Articular chondrocyte of knee joint (primary cell): Measurements from ENCODE around the gene DZIP3. TPM values are rescaled to one million over a fixed set of nuclear protein-coding genes. Genes with fewer than 3 reads are reported as not detected.

Source experiments
- small RNA-seq: library from RNA; depleted of rRNA; stranded (forward); fragments of <200 nt; gene quantifications from one replicate; pipeline ENCODE3, GENCODE V24; 2012
- total RNA-seq: library from RNA; depleted of rRNA; stranded (reverse); fragments of >200 nt; gene quantifications from 2 replicates; pipeline ENCODE4 v1.2.3, GENCODE V29; 2012

Gene DZIP3
- total RNA-seq, result 15.8 and 19.8 TPM in 2 replicates

GRCh38 chr3:108589081-108589997 lies at the start of gene DZIP3, which contains the start of gene CIP2A:
Gene DZIP3 (plus strand): TSS chr3:108589722. CDS start chr3:108605407, 15,685 bp downstream.
Gene CIP2A (minus strand): TSS chr3:108589438. CDS start chr3:108589375, 63 bp downstream.

Small RNA genes within 50 kb of the gene (small RNA-seq; reads per million reads assigned to genes)
- gene AC092185.1 (not detected), gene RF00156 (not detected)

Other genes starting within 250 kb of the DZIP3 start
- 0.13 and 0.22 TPM in 2 replicates for gene MYH15, start 79.1 kb upstream of the DZIP3 start, total RNA-seq
- 13.1 and 17.2 TPM in 2 replicates for gene CIP2A, start 284 bp upstream of the DZIP3 start, total RNA-seq
- gene RETNLB, start 167.7 kb downstream of the DZIP3 start, total RNA-seq, result not detected in 2 replicates
- gene TRAT1, start 233.1 kb downstream of the DZIP3 start, total RNA-seq, result not detected in 2 replicates